Measurements from ENCODE around the gene RXRB. TPM values are rescaled to one million over a fixed set of nuclear protein-coding genes. Genes with fewer than 3 reads are reported as not detected.

RXRB gene
- total and polyA plus RNA-seq, 2 of the 13 experiments (the other 11 are each of a cell fraction or from before 2014, with no cell fraction given), result 26.7 to 55.7 TPM

DNA sequence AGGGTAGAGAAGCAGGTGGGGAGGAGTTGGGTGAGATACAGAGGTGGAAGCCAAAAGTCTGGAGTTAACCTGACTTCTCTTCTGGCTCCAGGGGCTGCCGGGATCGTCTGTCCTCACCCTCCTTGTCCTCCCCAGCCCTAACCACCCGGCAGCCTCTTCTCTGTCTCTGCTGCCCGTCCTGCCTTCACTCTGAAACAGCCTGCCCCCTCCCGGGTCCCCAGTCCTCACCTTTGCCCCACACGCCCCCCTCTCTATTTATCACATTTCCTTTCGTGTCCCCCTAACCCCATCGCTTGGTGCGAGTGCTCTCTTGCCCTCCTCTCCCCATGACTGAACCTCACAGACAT lies 13.5 kb upstream of the RXRB start (continued):
- TF ChIP-seq, protein P1, sequence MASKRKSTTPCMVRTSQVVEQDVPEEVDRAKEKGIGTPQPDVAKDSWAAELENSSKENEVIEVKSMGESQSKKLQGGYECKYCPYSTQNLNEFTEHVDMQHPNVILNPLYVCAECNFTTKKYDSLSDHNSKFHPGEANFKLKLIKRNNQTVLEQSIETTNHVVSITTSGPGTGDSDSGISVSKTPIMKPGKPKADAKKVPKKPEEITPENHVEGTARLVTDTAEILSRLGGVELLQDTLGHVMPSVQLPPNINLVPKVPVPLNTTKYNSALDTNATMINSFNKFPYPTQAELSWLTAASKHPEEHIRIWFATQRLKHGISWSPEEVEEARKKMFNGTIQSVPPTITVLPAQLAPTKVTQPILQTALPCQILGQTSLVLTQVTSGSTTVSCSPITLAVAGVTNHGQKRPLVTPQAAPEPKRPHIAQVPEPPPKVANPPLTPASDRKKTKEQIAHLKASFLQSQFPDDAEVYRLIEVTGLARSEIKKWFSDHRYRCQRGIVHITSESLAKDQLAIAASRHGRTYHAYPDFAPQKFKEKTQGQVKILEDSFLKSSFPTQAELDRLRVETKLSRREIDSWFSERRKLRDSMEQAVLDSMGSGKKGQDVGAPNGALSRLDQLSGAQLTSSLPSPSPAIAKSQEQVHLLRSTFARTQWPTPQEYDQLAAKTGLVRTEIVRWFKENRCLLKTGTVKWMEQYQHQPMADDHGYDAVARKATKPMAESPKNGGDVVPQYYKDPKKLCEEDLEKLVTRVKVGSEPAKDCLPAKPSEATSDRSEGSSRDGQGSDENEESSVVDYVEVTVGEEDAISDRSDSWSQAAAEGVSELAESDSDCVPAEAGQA (IDR thresholded peaks at IDR 0.05; ENCODE audit: low read depth), result no peak
- TF ChIP-seq, protein P1 (CRISPR knock-in tag; IDR thresholded peaks at IDR 0.05; ENCODE audit: borderline replicate concordance), result no peak
- TF ChIP-seq TEAD3 (CRISPR knock-in tag; optimal IDR thresholded peaks at IDR 0.05; ENCODE audit: borderline replicate concordance), result peak; percentile 16
- TF ChIP-seq EZH2 (conservative IDR thresholded peaks at IDR 0.05; ENCODE audit: low read depth, low read length), result no peak
- 0 out of 2 replicates have a peak, but pooled peaks have one; percentile 54 for TF ChIP-seq NRL (CRISPR knock-in tag; IDR thresholded peaks at IDR 0.05; ENCODE audit: borderline replicate concordance)
- TF ChIP-seq GABPB1 (CRISPR knock-in tag; IDR thresholded peaks at IDR 0.05), result peak; percentile 2; the same call in 1 of the 2 replicates
- no peak for TF ChIP-seq CBX2 (IDR thresholded peaks at IDR 0.05; ENCODE audit: low read depth, low read length)
- 0 out of 2 replicates have a peak, but pooled peaks have one; percentile 43 for TF ChIP-seq CBX2 (CRISPR knock-in tag; IDR thresholded peaks at IDR 0.05; ENCODE audit: low read depth)
